Renal cortical epithelial cell (primary cell): Measurements from ENCODE around the gene CAMSAP1. TPM values are rescaled to one million over a fixed set of nuclear protein-coding genes. Genes with fewer than 3 reads are reported as not detected.

Experiments used
- DNase-seq: peaks from one replicate; pipeline ENCODE4 v3.0.0-alpha.2; 2011; ENCODE audit warnings: low read depth
- total RNA-seq: library from RNA; depleted of rRNA; stranded (reverse); fragments of >200 nt; gene quantifications from 2 replicates; pipeline ENCODE4 v1.2.3, GENCODE V29; 2014

Gene CAMSAP1
- total RNA-seq, 1 donor from 2014 or later, result 39.8 TPM

DNA sequence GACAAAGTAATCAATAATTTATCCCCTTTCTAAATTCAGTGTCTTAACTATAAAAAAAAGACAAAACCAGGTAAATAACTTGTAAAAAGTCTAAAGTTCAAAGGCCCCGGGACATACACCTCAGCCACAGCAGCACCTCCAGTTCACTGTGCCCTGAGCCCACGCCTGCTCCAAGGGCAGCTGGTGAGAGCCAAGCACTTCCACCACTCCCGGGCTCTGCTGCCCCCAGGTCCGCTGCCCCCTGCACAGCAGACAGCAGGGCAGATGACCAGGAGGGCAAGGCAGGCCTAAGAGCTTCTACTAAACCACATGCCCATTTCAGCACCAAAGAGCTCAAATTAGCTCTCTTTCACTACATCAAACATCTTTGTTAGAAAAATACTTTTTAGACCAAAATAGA, 91.9 kb downstream of the CAMSAP1 start:
- no peak for DNase-seq

DNA sequence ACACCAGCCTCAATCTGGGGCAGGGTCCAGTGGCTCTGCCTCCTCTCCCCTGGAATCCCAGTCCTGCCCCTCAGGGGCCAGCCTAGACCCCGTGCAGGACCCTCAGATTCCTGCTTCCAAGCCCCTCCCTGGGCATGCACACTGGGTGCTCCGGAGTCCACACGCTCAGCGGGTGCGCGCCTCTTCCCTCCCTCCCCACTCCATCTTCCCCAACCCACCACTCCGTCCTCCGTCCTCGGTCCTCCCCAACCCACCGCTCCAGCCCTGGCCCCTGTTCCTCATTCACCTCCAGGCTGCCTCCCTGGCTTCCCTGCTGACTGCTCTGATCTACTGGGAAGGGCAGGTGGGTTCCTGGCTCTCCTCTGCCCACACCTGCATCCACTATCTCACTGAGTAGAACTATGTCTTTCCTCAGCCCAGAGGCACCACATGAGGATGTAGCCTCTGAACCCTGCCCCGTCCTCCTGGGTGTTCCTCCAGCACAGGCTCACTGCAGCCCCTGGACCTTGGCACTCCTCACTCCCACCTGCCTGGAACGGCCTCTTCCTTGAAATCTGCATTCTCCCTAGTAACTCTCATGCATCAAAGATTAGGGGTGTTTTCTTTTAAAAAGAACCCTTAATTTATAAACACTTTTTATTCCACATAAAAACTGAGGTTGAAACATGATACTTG, 92.8 kb downstream of the CAMSAP1 start:
- no peak for DNase-seq

DNA sequence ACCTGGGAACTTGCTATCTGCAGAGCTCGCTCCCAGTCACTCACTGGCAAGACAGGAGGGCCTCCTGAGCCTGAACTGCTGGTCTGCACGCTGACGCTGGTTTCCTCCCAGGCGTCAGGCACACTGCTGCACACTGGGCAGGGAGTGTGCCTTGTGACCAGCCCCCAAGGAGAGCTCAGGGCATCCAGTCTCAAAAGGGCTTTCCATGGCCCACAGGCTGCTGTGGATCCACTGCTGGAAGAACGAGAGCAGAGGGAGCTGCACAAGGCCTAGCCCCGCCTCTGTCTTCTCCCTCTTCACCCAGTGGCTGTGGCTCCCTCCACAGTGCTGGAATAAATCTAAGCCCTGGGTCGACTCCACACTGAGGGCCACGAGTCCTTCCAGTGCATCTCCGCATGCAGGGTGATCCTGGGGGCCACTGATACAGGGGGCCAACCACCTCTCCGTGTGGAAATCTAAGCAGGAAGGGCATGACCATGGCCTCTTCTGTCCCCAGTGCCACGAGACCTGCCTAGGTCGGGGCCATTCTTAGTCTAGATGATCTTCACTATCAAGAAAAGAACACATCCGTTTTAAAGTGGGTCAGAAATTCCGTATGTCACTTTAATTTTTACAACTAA, 93.6 kb downstream of the CAMSAP1 start:
- no peak for DNase-seq

DNA sequence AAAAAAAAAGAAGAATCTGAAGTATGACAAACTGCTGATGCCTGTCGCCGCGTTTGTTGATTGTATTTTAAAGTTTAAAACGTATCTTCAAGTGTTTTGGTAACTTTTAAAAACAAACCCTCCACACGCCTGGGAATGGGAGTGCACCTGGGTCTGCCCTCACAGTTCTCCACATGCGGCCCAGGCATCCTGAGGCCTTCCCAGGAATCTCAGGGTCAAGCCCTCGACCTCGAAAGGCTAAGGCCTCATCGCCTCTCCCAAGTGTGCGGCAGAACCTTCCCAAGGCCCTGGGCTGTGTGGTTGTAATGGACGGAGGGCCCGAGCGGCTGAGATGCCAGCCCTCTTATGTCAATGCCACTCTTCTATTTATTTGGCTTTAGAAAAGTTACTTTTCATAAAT, 94.4 kb downstream of the CAMSAP1 start:
- no peak for DNase-seq

DNA sequence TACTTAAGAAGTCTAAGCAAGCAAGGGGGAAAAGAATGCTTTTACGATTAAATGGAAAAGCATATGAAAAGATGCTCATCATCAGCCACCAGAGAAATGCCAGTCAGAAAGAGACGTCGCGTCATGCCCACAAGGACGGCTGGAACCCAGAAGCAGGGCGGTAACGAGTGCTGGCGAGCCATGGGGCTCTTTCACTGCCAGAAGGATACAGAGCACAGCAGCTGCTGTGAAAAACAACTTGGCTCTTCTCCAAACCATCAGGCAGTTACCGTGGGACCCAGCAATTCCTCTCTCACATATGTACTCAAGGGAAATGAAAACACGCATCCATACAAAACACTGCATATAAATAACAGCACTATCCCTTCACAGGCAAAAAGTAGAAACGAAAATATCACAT, 95.5 kb downstream of the CAMSAP1 start:
- no peak for DNase-seq

DNA sequence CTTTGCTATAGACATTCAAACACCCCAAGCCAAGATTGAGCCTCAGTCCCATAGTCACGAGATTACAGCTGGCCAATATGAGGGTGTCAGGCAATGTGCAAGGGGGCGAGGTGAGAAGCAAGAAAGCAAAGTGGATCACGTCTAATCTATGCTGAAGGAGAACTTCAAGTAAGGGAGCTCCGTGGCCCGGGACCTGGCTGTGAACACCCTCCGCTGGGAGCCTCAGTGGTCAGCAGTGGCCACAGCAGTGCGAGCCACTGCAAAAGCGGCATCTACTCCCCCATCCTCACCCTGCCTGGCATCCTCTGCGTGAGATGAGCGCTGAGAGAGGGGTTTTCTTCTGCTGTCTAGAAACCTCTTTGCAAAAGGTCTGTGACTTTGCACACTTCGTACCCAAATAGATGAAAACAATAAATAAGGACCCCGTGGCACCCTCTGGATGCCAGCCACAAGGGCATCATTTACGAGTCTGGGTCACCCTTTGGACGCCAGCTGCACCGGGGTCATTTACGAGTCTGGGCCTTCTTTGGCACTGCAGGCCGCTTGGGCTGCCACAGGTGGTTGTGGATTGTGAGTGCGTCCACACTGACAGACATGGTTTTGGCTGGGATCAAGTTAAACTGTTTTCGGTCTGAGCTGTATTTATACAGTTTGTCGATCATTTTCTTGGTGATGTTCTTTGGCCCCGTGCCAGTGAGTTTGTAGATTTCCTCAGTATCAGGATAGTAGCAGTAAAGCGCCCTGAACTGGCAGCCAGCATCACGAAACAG, 96.4 kb downstream of the CAMSAP1 start:
- DNase-seq, result no peak

DNA sequence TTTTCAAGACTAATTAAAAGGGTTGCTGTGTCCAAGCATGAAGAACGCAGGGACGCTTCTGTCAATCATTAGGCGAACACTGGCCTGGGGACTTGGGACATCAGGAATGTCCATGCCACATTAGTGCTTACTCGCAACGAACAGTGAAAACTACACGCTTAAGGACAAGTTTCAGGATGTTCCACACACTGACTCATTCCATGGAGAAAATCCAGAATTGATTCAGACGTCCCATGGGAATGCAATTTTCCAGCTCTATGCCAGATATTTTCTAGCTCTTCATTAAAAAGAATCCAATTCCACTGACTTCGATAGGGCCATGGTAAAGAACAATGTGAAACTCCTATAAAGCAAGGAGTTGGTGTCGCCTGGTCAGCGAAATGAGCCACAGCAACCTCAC, 98.2 kb downstream of the CAMSAP1 start:
- no peak for DNase-seq

DNA sequence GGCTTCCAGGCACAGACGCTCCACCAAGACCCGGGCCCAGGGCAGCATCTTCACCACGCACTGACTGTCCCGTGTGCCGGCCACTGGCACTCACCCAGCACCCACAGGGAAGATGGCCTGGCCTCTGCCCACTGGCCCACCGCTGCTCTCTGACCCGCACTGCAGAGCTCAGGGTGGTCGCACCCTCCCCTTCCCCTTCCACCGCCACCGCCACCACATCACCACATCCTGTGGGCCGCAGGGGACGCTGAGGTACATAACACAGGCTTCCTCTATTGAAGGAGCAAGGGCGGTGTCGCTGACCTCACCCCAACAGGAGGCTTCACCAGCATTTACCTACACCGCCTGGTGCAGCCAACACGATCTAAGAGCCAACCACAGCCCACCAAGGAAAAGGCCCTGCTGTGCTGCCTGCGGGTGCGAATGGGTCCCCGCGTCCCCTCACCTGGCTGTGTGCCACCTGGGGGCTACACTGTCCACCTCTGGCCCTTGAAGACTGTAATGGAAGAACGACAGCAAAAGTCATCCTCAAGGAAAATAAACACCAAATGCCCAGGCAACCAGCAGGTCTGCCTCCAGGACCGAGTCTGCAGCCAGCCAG, 101.8 kb downstream of the CAMSAP1 start:
- DNase-seq, result no peak

DNA sequence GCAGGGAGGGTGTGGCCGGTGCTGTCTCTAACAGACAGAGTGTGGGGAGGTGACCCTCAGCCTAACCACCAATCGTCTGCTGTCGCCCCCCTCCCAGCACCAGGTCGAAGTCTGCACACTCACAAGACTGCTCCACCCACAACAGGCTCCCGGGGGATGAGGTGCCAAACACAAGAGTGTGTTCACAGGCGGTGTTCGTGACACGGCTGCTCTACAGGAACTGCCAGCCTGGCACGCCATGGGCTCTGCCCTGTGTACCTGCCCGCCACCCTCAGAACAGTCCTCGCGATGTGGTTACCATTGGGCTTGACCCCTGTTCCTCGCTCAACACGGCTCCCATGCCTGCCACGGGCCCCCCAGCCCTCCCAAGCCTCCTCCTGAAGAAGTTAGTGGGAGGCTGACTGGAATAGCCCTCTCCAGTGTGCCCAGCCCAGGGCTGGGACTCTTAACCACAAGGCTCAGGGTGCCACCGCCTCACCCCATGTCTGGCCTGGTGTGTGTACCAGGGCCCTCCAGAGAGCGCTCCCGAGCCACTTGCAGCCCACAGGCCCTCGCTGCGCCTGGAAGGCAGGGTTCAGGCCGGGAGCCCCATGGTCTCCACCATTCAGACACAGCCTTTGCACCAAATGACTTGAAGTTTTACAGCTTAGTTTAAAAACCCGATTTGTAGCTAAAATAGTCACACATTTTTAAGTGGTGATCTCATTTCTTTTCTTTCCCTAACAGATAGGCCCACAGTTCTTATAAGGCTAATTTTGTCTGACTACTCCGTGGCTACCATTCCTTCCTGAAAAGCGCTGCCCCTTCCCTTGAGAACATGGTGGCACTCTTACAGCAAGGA, 102.5 kb downstream of the CAMSAP1 start:
- DNase-seq, result no peak

DNA sequence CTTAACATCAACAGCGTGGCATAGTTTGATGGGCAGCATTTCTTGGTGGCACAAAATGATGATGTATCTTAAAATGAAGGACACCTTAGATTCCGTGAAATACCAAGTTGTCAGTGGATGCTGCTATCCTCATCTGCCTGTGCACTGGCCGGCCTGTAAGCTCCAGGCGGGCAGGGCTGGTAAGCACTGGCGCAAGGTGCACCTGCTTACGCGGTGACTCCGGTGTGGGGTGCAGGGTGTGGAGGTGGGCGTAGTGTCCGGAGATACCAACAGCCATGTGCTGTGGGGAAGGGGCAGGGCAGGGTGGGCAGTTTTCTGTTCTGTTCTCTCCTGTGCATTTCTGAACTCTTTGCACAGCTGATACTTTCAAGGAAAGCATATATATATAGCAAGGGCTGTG, 103.9 kb downstream of the CAMSAP1 start:
- no peak for DNase-seq

DNA sequence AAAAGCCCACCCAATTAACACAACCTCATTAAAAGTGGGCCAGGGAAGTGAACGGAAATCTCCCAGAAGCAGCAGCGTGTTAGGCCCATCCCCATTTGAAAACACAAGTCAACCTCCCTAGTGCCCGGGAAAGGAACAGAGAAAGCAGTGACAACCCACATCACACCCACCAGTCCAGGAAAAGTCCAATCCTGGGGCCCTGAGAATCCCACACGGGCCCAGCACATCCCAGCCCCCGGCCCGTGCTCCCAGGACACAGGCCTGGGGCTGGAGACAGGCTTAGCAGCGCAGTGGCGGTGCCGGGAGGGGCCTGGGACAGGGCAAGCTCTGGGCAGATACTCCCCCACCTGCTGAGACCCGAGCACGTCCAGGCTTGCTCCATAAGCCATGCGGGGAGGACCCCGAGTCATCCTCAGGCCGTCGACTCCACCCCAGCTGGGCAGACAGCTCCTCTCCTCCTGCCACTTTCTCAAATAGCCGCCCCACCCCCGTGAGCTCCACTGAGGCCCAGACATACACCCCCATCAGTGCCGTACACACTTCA, 104.4 kb downstream of the CAMSAP1 start:
- no peak for DNase-seq

DNA sequence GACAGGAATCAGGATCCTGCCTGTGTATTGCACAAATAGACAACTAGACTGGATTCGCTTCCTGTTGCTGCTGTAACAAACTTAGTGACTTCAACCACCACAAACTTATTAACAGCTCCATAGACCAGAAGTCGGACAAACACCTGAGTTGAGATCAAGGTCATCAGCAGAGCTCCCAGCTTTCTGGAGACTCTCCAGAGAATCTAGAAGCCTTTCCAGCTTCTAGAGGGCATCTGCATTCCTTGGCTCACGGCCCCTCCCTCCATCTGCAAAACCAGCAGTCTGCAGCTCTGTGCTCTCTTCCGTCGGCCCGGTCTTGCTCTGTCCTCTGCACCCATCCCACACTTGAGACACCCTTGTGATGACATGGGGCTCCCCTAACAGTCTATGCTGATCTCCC, 106.3 kb downstream of the CAMSAP1 start:
- no peak for DNase-seq

DNA sequence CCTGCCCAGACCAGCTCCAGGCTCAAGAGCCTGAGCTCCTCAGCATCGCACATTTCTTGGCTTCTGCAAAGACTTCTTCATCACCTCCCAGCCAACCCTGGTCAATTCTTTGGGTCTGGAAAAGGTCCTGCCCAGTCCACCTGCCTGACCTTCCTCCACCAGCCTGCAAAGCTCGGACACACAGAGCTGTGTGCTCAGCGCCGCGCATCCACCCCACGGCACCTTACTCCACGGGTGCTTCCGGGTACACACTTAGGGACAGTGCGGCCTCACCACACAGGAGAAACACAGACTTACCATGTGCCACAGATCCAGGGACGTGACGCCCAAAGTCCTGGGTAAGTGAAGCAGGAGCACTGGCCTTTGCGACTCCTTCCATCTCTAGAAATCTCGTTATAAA, 108.1 kb downstream of the CAMSAP1 start:
- DNase-seq, result no peak

DNA sequence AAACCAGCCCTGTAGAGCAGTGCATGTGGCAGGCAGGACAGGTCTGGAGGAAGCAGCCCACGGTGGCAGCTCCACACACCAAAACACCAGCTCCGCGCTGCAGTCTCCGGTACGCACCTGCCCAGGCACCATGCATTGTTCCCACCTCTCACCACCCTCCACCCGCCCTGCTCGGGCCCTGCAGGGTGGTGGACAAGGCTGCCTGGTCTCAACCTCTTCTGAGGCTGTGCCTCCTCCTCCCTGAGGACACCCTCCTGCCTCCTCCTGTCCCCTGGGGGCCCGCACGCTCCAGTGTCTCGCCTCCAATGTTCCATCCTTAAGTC, 109.1 kb downstream of the CAMSAP1 start:
- no peak for DNase-seq

DNA sequence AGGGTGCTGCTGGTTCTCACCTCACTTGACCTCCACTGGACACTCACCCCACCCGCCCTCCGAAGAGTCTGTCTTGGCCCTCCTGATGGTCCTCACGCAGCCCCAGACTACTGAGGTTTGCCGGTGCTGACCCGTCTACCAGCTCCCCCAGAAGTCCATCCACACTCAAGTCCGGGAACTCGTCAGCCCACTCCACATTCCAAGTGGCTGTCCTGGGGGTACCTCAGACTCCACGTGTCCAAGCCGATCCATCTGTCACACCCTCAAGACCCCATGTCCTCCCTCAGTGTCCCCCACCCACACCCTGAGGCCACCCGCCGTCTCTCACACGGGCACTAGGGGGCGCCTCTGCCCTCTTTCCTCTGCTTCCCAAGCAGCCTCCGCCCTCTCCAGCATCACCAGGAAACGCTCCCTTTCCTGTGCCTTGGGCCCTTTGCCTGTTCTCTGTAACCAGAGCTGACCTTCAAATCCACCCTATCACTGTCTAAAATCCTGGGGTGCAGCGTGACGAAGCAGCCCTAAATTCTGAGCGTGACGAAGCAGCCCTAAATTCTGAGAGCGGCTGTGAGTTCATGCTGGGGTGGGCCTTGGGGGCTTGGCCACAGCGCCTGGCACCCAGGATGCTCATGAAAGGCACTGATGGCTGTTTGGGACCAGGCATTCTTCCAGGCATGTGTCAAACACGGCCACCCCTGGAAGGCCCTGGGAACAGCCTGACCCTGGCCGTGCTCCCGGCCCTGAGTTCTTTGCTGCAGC, 109.7 kb downstream of the CAMSAP1 start:
- DNase-seq, result peak; percentile 4

DNA sequence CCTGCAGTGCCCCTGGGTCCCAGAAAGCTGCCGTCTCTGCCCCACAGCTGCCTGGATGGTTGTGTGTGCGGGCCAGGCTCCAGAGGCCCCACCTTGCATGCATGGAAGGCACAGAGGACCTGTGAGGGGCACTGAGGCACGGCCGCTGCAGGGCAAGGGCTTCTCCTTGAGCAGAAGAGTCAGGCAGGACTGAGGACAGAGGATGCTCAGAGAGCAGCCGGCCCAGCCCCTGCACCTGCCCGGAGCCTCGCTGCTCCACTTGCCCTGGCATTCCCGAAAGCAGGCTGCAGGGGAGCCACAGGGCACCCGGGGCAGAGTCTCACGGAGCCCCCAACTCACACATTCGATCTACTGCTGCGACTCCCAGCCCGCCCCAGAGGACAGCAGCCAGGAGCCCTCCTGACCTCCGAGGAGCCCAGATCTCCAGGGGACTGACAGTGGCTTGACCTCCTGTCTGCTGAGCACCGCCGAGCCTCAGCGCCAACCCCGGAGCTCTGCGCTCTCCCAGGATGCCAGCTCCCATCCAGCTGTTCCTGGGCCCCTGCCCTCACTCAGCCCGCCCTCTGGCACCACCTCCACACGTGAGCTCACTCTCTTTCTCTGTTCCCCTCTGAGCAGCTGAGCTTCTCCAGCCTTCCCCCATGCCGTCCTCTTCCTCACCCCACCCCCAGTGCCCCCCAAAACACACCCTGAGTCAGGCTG, 110.4 kb downstream of the CAMSAP1 start:
- DNase-seq, result no peak

DNA sequence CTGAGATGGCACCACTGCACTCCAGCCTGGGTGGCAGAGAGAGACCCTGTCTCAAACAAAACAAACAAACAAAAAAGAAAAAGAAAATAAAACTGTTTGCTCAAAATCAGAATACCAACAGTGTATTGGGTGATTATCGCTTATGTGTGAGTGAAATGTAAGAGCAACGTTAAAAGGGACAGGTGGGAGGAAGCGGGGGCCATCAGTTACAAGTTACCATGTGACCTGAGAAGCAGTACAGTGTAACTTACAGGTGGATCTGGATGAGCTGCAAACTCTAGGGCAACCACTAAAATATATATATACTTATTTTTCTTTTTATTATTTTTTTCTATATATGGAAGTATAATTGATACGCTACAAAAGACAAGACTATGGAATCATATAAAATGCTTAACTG, 112.0 kb downstream of the CAMSAP1 start:
- no peak for DNase-seq

DNA sequence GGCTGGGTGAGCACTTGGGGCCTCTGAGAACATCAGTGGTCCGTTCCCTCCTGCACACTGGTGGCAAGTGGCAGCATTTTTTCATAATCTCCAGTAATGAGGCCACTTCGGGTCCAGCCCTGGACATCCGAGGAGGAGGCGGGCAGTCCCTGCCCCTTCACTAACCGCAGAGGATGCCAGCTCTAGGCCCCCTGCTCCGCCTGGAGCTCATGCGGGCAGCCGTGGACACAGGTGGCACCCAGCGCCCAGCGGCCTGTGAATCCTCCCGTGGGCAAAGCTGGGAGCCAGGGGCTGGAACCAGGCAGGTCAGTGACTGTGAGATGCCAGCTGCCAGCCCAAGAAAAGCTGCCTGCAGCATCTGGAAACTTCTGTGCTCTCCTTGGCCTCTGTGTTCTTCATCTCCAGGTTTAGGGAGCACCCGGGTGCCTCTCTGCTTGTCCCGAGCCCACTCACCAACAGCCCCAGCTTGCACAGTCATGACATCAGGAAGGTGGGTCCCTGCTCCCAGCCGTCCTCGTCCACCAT, 112.9 kb downstream of the CAMSAP1 start:
- DNase-seq, result no peak

DNA sequence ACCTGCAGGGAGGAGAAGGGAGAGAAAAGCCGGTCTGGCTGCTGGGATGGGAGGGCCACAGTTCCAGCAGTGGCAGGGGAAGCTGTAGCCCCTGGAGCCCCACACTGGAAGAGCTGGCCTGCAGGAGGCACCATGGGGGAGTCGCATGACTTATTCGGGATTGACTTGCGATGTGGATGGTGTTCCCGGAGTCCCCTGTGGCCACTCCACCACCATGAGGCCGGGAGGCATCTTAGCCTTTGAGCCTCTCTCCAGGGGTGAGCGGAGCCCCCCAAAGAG, 113.3 kb downstream of the CAMSAP1 start:
- DNase-seq, result no peak
